Measurements from ENCODE around the gene C9.
"Not testable (repeated sequence)": the region's sequence is repeated elsewhere in the genome, so short reads cannot be mapped to it uniquely, and the experiment has no call there.

The C9 gene

GRCh38 chr5:39273314-39273954 lies 90.9 kb downstream of the C9 start:
- Mint-ChIP-seq H3K36me3 (ENCODE audit: low read depth) (peaks cover 10% of the 10 kb centered on the region), H3K27ac (peak overlapping the region; percentile 98), H3K4me1 (ENCODE audit: low read depth) (peaks cover 42% of the 10 kb centered on the region), H3K27me3 (no peaks in the 10 kb centered on the region), H3K4me3 (no peak overlapping the region), H3K9me3 (peaks cover 3% of the 10 kb centered on the region)
- DNase-seq, result no peak

DNA sequence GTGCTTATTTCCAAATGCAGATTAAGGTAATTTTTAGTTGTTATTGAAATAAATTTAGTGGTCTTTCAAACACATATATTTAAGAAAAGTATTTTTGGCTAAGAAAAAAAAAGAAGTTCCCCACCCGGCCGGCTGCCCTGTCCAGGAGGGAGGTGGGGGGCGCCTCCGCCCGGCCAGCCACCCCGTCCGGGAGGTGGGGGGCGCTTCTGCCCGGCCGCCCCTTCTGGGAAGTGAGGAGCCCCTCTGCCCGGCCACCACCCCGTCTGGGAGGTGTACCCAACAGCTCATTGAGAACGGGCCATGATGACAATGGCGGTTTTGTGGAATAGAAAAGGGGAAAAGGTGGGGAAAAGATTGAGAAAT lies 91.4 kb downstream of the C9 start:
- DNase-seq, H3K27me3 Mint-ChIP-seq, H3K9me3 Mint-ChIP-seq, H3K4me3 Mint-ChIP-seq: not testable (repeated sequence)
- H3K27ac Mint-ChIP-seq, result peak overlapping the region; percentile 98
- H3K4me1 Mint-ChIP-seq (ENCODE audit: low read depth), result peaks cover 42% of the 10 kb centered on the region
- peaks cover 10% of the 10 kb centered on the region for H3K36me3 Mint-ChIP-seq (ENCODE audit: low read depth)

GRCh38 chr5:39270225-39270848 lies 94.0 kb downstream of the C9 start:
- no peak for DNase-seq
- H3K27ac Mint-ChIP-seq, result no peak overlapping the region
- H3K4me1 Mint-ChIP-seq (ENCODE audit: low read depth), result peaks cover 43% of the 10 kb centered on the region
- H3K36me3 Mint-ChIP-seq (ENCODE audit: low read depth), result no peaks in the 10 kb centered on the region
- H3K27me3 Mint-ChIP-seq, result no peaks in the 10 kb centered on the region
- H3K4me3 Mint-ChIP-seq, result no peak overlapping the region
- no peaks in the 10 kb centered on the region for H3K9me3 Mint-ChIP-seq

GRCh38 chr5:39267186-39267585 lies 97.1 kb downstream of the C9 start:
- Mint-ChIP-seq H3K4me1 (ENCODE audit: low read depth) (peaks cover 24% of the 10 kb centered on the region), H3K36me3 (ENCODE audit: low read depth) (no peaks in the 10 kb centered on the region), H3K4me3 (no peak overlapping the region), H3K27me3 (no peaks in the 10 kb centered on the region), H3K27ac (no peak overlapping the region), H3K9me3 (no peaks in the 10 kb centered on the region)
- no peak for DNase-seq

DNA sequence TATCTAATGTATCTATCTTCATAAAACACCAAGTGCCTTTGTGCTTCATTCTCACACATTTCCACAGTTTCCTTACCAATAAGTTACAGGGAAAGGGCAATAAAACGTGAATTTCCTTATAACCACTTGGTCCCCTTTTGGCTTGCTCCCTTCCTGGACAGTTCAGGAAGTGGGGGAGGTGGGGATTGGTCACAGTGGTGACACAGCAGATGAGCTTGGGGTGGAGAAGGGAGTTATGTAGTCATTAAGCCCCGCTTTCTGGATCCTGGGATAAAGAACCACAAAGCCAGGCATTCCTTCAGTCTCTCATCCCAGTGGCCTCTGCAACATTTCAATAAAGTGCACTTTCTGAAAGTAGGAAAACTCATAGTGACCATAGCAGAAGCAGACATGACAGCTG lies 97.9 kb downstream of the C9 start:
- no peak for DNase-seq
- Mint-ChIP-seq H3K27me3 (no peaks in the 10 kb centered on the region), H3K27ac (no peak overlapping the region), H3K4me1 (ENCODE audit: low read depth) (peaks cover 17% of the 10 kb centered on the region), H3K4me3 (no peak overlapping the region), H3K36me3 (ENCODE audit: low read depth) (no peaks in the 10 kb centered on the region), H3K9me3 (no peaks in the 10 kb centered on the region)

DNA sequence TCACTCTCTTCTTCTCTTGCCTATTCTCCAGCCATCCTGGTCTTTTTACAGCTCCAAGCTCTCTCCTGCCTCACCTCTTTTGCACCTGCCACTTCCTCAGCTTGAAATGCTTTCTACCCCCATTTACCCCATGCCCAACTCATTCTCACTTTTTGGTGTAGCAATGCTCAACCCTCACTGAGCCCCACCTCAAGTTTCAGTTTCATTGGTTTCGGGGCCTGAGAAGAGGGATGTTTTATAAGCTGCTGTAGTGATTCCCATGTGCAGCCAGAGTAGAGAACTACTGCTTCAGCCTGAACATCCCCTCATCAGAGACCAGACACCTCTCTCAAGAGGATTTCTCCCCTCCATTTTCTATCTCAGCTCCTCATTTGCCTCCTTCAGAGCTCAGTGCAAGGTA lies 99.8 kb downstream of the C9 start:
- Mint-ChIP-seq H3K27ac (no peak overlapping the region), H3K4me3 (no peak overlapping the region)
- DNase-seq, result no peak

GRCh38 chr5:39262981-39263380 lies 101.3 kb downstream of the C9 start:
- no peak overlapping the region for H3K4me3 Mint-ChIP-seq
- DNase-seq, result no peak
- no peaks in the 10 kb centered on the region for H3K27me3 Mint-ChIP-seq
- H3K9me3 Mint-ChIP-seq, result no peaks in the 10 kb centered on the region
- H3K4me1 Mint-ChIP-seq (ENCODE audit: low read depth), result peaks cover 10% of the 10 kb centered on the region
- H3K27ac Mint-ChIP-seq, result no peak overlapping the region
- no peaks in the 10 kb centered on the region for H3K36me3 Mint-ChIP-seq (ENCODE audit: low read depth)

More for the DNA sequence above, 99.8 kb downstream of the C9 start:
- Mint-ChIP-seq H3K27me3 (no peaks in the 10 kb centered on the region), H3K36me3 (ENCODE audit: low read depth) (no peaks in the 10 kb centered on the region), H3K9me3 (no peaks in the 10 kb centered on the region), H3K4me1 (ENCODE audit: low read depth) (peaks cover 10% of the 10 kb centered on the region)

DNA sequence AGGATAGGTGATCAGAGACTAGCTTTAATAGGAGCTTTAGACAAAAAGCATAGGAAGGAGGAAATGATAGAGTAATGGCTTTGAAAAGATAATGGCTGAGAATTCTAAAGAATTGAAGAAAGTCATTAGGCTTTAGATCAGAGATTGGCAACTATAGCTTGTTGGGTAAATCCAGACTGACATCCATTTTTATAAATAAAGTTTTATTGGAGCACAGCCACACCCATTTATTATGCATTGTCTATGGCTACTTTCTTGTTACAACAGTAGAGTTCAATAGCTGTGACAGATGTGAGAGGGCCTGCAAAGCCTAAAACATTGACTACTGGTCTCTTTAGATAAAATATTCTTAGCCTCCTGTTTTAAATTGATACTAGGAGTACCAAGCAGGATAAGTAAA lies 104.2 kb downstream of the C9 start:
- no peak for DNase-seq
- H3K27ac Mint-ChIP-seq, result no peak overlapping the region
- no peaks in the 10 kb centered on the region for H3K27me3 Mint-ChIP-seq
- no peaks in the 10 kb centered on the region for H3K9me3 Mint-ChIP-seq
- no peaks in the 10 kb centered on the region for H3K36me3 Mint-ChIP-seq (ENCODE audit: low read depth)
- no peak overlapping the region for H3K4me3 Mint-ChIP-seq
- H3K4me1 Mint-ChIP-seq (ENCODE audit: low read depth), result peaks cover 21% of the 10 kb centered on the region

- Mint-ChIP-seq H3K27ac (no peak overlapping the region), H3K9me3 (no peaks in the 10 kb centered on the region), H3K4me1 (ENCODE audit: low read depth) (peaks cover 15% of the 10 kb centered on the region), H3K4me3 (no peak overlapping the region), H3K27me3 (no peaks in the 10 kb centered on the region), H3K36me3 (ENCODE audit: low read depth) (no peaks in the 10 kb centered on the region)
- DNase-seq, result no peak
These were observed 106.7 kb downstream of the C9 start for GRCh38 chr5:39257554-39257953.

GRCh38 chr5:39256477-39257235 lies 107.6 kb downstream of the C9 start:
- Mint-ChIP-seq H3K36me3 (ENCODE audit: low read depth) (no peaks in the 10 kb centered on the region), H3K27ac (no peak overlapping the region), H3K4me1 (ENCODE audit: low read depth) (peaks cover 15% of the 10 kb centered on the region), H3K9me3 (no peaks in the 10 kb centered on the region), H3K4me3 (no peak overlapping the region), H3K27me3 (no peaks in the 10 kb centered on the region)
- DNase-seq, result no peak

- DNase-seq, result no peak
- Mint-ChIP-seq H3K9me3 (no peaks in the 10 kb centered on the region), H3K4me1 (ENCODE audit: low read depth) (peaks cover 15% of the 10 kb centered on the region), H3K4me3 (no peak overlapping the region), H3K27me3 (no peaks in the 10 kb centered on the region), H3K27ac (no peak overlapping the region), H3K36me3 (ENCODE audit: low read depth) (no peaks in the 10 kb centered on the region)
These were observed 108.9 kb downstream of the C9 start for GRCh38 chr5:39255406-39255805.

GRCh38 chr5:39254671-39255070 lies 109.6 kb downstream of the C9 start:
- no peaks in the 10 kb centered on the region for H3K27me3 Mint-ChIP-seq
- H3K9me3 Mint-ChIP-seq, result peaks cover 4% of the 10 kb centered on the region
- no peak overlapping the region for H3K4me3 Mint-ChIP-seq
- no peaks in the 10 kb centered on the region for H3K36me3 Mint-ChIP-seq (ENCODE audit: low read depth)
- no peak overlapping the region for H3K27ac Mint-ChIP-seq
- peaks cover 15% of the 10 kb centered on the region for H3K4me1 Mint-ChIP-seq (ENCODE audit: low read depth)
- no peak for DNase-seq

DNA sequence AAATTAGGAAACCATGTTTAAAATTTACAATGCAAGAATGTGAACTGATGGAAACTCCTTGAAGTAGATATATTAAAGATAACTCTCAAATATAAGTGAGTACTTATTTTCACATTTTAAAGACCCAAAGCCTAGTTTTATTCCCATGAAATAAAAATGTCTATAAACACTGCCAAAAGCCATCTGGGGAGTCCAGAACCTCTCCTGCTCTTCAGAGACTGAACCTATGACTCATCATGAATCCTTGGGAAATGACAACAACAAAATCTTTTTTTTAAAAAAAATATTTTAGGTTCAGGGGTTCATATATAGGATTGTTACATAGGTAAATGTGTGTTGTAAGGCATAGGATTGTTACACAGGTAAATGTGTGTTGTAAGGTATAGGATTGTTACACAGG lies 111.1 kb downstream of the C9 start:
- no peak for DNase-seq
- Mint-ChIP-seq H3K36me3 (ENCODE audit: low read depth) (no peaks in the 10 kb centered on the region), H3K27ac (no peak overlapping the region)

GRCh38 chr5:39249564-39250274 lies 114.6 kb downstream of the C9 start:
- Mint-ChIP-seq H3K4me1 (ENCODE audit: low read depth) (peaks cover 5% of the 10 kb centered on the region), H3K4me3 (no peak overlapping the region), H3K27me3 (no peaks in the 10 kb centered on the region), H3K27ac (no peak overlapping the region), H3K9me3 (peaks cover 4% of the 10 kb centered on the region), H3K36me3 (ENCODE audit: low read depth) (no peaks in the 10 kb centered on the region)
- DNase-seq, result no peak

More for the DNA sequence above, 111.1 kb downstream of the C9 start:
- H3K4me1 Mint-ChIP-seq (ENCODE audit: low read depth), result peaks cover 19% of the 10 kb centered on the region
- peaks cover 4% of the 10 kb centered on the region for H3K9me3 Mint-ChIP-seq
- no peaks in the 10 kb centered on the region for H3K27me3 Mint-ChIP-seq
- no peak overlapping the region for H3K4me3 Mint-ChIP-seq

DNA sequence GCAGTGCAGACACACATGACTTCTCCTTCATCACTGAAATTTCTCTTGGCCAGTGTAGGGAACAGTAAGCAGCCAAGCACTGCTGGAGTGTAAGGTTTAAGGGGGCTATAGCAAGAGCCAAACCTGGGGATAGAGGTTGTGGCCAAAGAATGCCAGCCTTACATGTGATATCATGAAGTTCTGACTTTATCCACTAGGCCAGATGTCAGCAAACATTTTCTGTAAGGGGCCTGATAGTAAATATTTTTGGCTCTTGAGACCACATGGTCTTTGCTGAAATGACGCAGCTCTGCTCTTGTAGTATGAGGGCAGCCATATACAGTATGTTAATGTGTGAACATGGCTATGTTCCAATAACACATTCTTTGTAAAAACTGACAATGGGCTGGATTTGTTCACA lies 115.2 kb downstream of the C9 start:
- Mint-ChIP-seq H3K4me1 (ENCODE audit: low read depth) (peaks cover 5% of the 10 kb centered on the region), H3K27ac (no peak overlapping the region), H3K9me3 (peaks cover 4% of the 10 kb centered on the region), H3K4me3 (no peak overlapping the region), H3K27me3 (no peaks in the 10 kb centered on the region), H3K36me3 (ENCODE audit: low read depth) (no peaks in the 10 kb centered on the region)
- DNase-seq, result no peak

Measured in activated T-cell treated with anti-CD3 and anti-CD28 coated beads, Interleukin-2, amount 50 U/mL, for 24 hours (primary cell).